ENCODE results near the gene EPC2.

EPC2 gene

GRCh38 chr2:148649936-148650335, 5.4 kb downstream of the EPC2 start:
- TF ChIP-seq ZFX (IDR thresholded peaks at IDR 0.05) (no peak), CTCF (conservative IDR thresholded peaks at IDR 0.05) (no peak)
- H3K27ac ChIP-seq, result no peak overlapping the region

GRCh38 chr2:148650881-148651280, 6.3 kb downstream of the EPC2 start:
- TF ChIP-seq ZFX (IDR thresholded peaks at IDR 0.05) (no peak), CTCF (conservative IDR thresholded peaks at IDR 0.05) (no peak)
- H3K27ac ChIP-seq, result no peak overlapping the region

GRCh38 chr2:148651972-148652371, 7.4 kb downstream of the EPC2 start:
- TF ChIP-seq ZFX (IDR thresholded peaks at IDR 0.05) (no peak), CTCF (conservative IDR thresholded peaks at IDR 0.05) (no peak)
- no peak overlapping the region for H3K27ac ChIP-seq

- H3K27ac ChIP-seq, result no peak overlapping the region
Measured at GRCh38 chr2:148653437-148653836, 8.9 kb downstream of the EPC2 start.

GRCh38 chr2:148654435-148654834, 9.9 kb downstream of the EPC2 start:
- H3K27ac ChIP-seq, result no peak overlapping the region
- TF ChIP-seq ZFX (IDR thresholded peaks at IDR 0.05), result no peak
- no peak for TF ChIP-seq CTCF (conservative IDR thresholded peaks at IDR 0.05)

More at GRCh38 chr2:148653437-148653836, 8.9 kb downstream of the EPC2 start:
- TF ChIP-seq CTCF (conservative IDR thresholded peaks at IDR 0.05) (no peak), ZFX (IDR thresholded peaks at IDR 0.05) (no peak)

- no peak overlapping the region for H3K27ac ChIP-seq
- TF ChIP-seq CTCF (conservative IDR thresholded peaks at IDR 0.05) (no peak), ZFX (IDR thresholded peaks at IDR 0.05) (no peak)
Measured at GRCh38 chr2:148656516-148656915, 12.0 kb downstream of the EPC2 start.

- H3K27ac ChIP-seq, result no peak overlapping the region
- no peak for TF ChIP-seq ZFX (IDR thresholded peaks at IDR 0.05)
- TF ChIP-seq CTCF (conservative IDR thresholded peaks at IDR 0.05), result no peak
Measured at GRCh38 chr2:148658807-148659722, 14.5 kb downstream of the EPC2 start.

Measured in C4-2B (cell line).